OCI-LY3 (cell line): ENCODE data around the gene TTC13.

Source experiments
- H2AFZ ChIP-seq: fragments of 200-600, 300-600 bp; shearing (Covaris generic); 2 replicates; pipeline ENCODE4 v1.6.0; 2014; ENCODE audit warnings: antibody characterized with exemption, low read depth, low read length
- H3K27ac ChIP-seq: fragments of 200-600, 300-600 bp; sonication (generic); 2 replicates; pipeline ENCODE4 v1.5.1; 2014; ENCODE audit warnings: mild to moderate bottlenecking, low read length, moderate library complexity, mixed read lengths
- H3K27me3 ChIP-seq: fragments of 200-600, 300-600 bp; sonication (generic); 2 replicates; pipeline ENCODE4 v1.6.1; 2014; ENCODE audit warnings: low read depth, low read length, mixed read lengths
- H3K36me3 ChIP-seq: fragments of 200-600, 300-600 bp; sonication (generic); replicated peaks from 2 replicates; pipeline ENCODE3; 2014; ENCODE audit warnings: low read depth, low read length, mixed read lengths
- H3K4me1 ChIP-seq: fragments of 300-600, 200-600 bp; sonication (generic); 2 replicates; pipeline ENCODE4 v1.6.1; 2014; ENCODE audit warnings: low read length, mixed read lengths
- H3K4me2 ChIP-seq: fragments of 200-600, 300-600 bp; sonication (generic); 2 replicates; pipeline ENCODE4 v1.6.1; 2014; ENCODE audit warnings: low read length, mixed read lengths
- H3K4me3 ChIP-seq: fragments of 300-600, 200-600 bp; sonication (generic); 2 replicates; pipeline ENCODE4 v1.5.1; 2014; ENCODE audit warnings: antibody characterized with exemption, mild to moderate bottlenecking, low read length, moderate library complexity
- H3K79me2 ChIP-seq: fragments of 300-600, 200-600 bp; shearing (Covaris generic); 2 replicates; pipeline ENCODE4 v1.6.1; 2014; ENCODE audit warnings: mild to moderate bottlenecking, low read length, mixed read lengths
- H3K9ac ChIP-seq: fragments of 300-600, 200-600 bp; shearing (Covaris generic); 2 replicates; pipeline ENCODE4 v1.6.0; 2014; ENCODE audit warnings: mild to moderate bottlenecking, low read length, moderate library complexity
- H3K9me3 ChIP-seq: fragments of 200-600, 300-600 bp; shearing (Covaris generic); 2 replicates; pipeline ENCODE4 v1.6.1; 2014; ENCODE audit warnings: low read length, mixed read lengths; ENCODE audit not compliant: insufficient read depth
- H4K20me1 ChIP-seq: fragments of 200-600, 300-600 bp; sonication (generic); 2 replicates; pipeline ENCODE4 v1.6.1; 2016; ENCODE audit warnings: low read length, mixed read lengths; ENCODE audit not compliant: insufficient read depth
- CTCF ChIP-seq: fragments of 200-600, 300-600 bp; sonication (generic); IDR thresholded peaks from 2 replicates; pipeline ENCODE4 v1.5.1; 2014; ENCODE audit warnings: antibody characterized with exemption, low read length, low read depth
- EZH2phosphoT487 ChIP-seq: fragments of 200-600 bp; shearing (Covaris generic); IDR thresholded peaks from 2 replicates; pipeline ENCODE4 v1.6.1; 2018; ENCODE audit warnings: antibody characterized with exemption, mixed run types, low read depth

TTC13 gene

GRCh38 chr1:230939806-230940489 lies 38.7 kb downstream of the TTC13 start:
- TF ChIP-seq EZH2phosphoT487 = no peak
- TF ChIP-seq CTCF = no peak
- H3K36me3 ChIP-seq = peaks cover 16% of the 10 kb centered on the region

GRCh38 chr1:230938924-230939368 lies 39.7 kb downstream of the TTC13 start:
- no peaks in the 10 kb centered on the region for H3K27me3 ChIP-seq

More at GRCh38 chr1:230939806-230940489, 38.7 kb downstream of the TTC13 start:
- no peaks in the 10 kb centered on the region for H4K20me1 ChIP-seq
- no peak overlapping the region for H3K4me2 ChIP-seq
- H3K9me3 ChIP-seq = no peaks in the 10 kb centered on the region
- no peak overlapping the region for H3K27ac ChIP-seq
- no peak overlapping the region for H3K4me3 ChIP-seq
- no peaks in the 10 kb centered on the region for H3K79me2 ChIP-seq
- no peaks in the 10 kb centered on the region for H3K27me3 ChIP-seq
- H3K9ac ChIP-seq = no peak overlapping the region
- H2AFZ ChIP-seq = no peak overlapping the region
- H3K4me1 ChIP-seq = no peaks in the 10 kb centered on the region

GRCh38 chr1:230937371-230937770 lies 41.3 kb downstream of the TTC13 start:
- no peaks in the 10 kb centered on the region for H3K27me3 ChIP-seq
- H2AFZ ChIP-seq = no peak overlapping the region
- no peaks in the 10 kb centered on the region for H4K20me1 ChIP-seq
- H3K36me3 ChIP-seq = peaks cover 5% of the 10 kb centered on the region
- no peak overlapping the region for H3K4me3 ChIP-seq
- no peak overlapping the region for H3K4me2 ChIP-seq
- H3K9ac ChIP-seq = no peak overlapping the region
- H3K9me3 ChIP-seq = no peaks in the 10 kb centered on the region
- no peaks in the 10 kb centered on the region for H3K79me2 ChIP-seq
- no peaks in the 10 kb centered on the region for H3K4me1 ChIP-seq
- H3K27ac ChIP-seq = no peak overlapping the region
- TF ChIP-seq EZH2phosphoT487 = no peak
- no peak for TF ChIP-seq CTCF

More at GRCh38 chr1:230938924-230939368, 39.7 kb downstream of the TTC13 start:
- TF ChIP-seq CTCF (no peak), EZH2phosphoT487 (no peak)
- Histone ChIP-seq H3K4me2 (no peak overlapping the region), H3K79me2 (no peaks in the 10 kb centered on the region), H4K20me1 (no peaks in the 10 kb centered on the region), H3K4me1 (no peaks in the 10 kb centered on the region), H3K9me3 (no peaks in the 10 kb centered on the region), H2AFZ (no peak overlapping the region), H3K9ac (no peak overlapping the region), H3K36me3 (peaks cover 11% of the 10 kb centered on the region), H3K27ac (no peak overlapping the region), H3K4me3 (no peak overlapping the region)

- no peaks in the 10 kb centered on the region for H4K20me1 ChIP-seq
- H3K79me2 ChIP-seq = no peaks in the 10 kb centered on the region
- H3K9me3 ChIP-seq = no peaks in the 10 kb centered on the region
- no peak overlapping the region for H3K4me3 ChIP-seq
- peaks cover 8% of the 10 kb centered on the region for H3K36me3 ChIP-seq
- no peak overlapping the region for H3K27ac ChIP-seq
- H3K4me1 ChIP-seq = no peaks in the 10 kb centered on the region
- no peak overlapping the region for H3K9ac ChIP-seq
- H2AFZ ChIP-seq = no peak overlapping the region
- H3K27me3 ChIP-seq = no peaks in the 10 kb centered on the region
- TF ChIP-seq CTCF (no peak), EZH2phosphoT487 (no peak)
- H3K4me2 ChIP-seq = no peak overlapping the region
Measured at GRCh38 chr1:230936475-230936874, 42.2 kb downstream of the TTC13 start.
